HepG2 (cell line): ENCODE measurements around the gene CLPSL2. TPM values are rescaled to one million over a fixed set of nuclear protein-coding genes. Genes with fewer than 3 reads are reported as not detected.

ENCODE experiments used
- FOXK1 ChIP-seq: sonication (generic); formaldehyde crosslinking; IDR thresholded peaks from 2 replicates; pipeline ENCODE4 v1.4.0; 2020; ENCODE audit warnings: low read depth, missing genetic modification reagents, borderline replicate concordance
- GTF3A ChIP-seq: sonication (generic); formaldehyde crosslinking; conservative IDR thresholded peaks from 2 replicates; pipeline ENCODE4 v1.4.0; 2020; ENCODE audit warnings: mild to moderate bottlenecking, missing genetic modification reagents
- MIER3 ChIP-seq: IDR thresholded peaks from 2 replicates; pipeline ENCODE4 v1.6.1; 2016; ENCODE audit warnings: missing compliant biosample characterization, borderline replicate concordance
- NR1H2 ChIP-seq: sonication (generic); formaldehyde crosslinking; IDR thresholded peaks from 2 replicates; pipeline ENCODE4 v1.8.1; 2022; ENCODE audit warnings: low read depth, missing genetic modification reagents, borderline replicate concordance
- PHF21A ChIP-seq: sonication (generic); formaldehyde crosslinking; IDR thresholded peaks from 2 replicates; pipeline ENCODE4 v1.5.0; 2020; ENCODE audit warnings: mild to moderate bottlenecking, missing genetic modification reagents
- RBM39 ChIP-seq: fragments of 200-400 bp; formaldehyde crosslinking; IDR thresholded peaks from one replicate; pipeline ENCODE4 v1.6.1; 2018; ENCODE audit warnings: antibody characterized with exemption, mild to moderate bottlenecking, low read depth, low read length; ENCODE audit not compliant: poor library complexity, severe bottlenecking
- SMC3 ChIP-seq: IDR thresholded peaks from 2 replicates; pipeline ENCODE4 v1.6.1; 2011; ENCODE audit warnings: low read length, improper control_type of control experiment
- SNAI1 ChIP-seq: sonication (generic); formaldehyde crosslinking; IDR thresholded peaks from 2 replicates; pipeline ENCODE4 v1.5.0; 2020; ENCODE audit warnings: mild to moderate bottlenecking, missing genetic modification reagents, borderline replicate concordance
- SUZ12 ChIP-seq: fragments of 150-350 bp; IDR thresholded peaks from 2 replicates; pipeline ENCODE4 v1.6.1; 2014; ENCODE audit warnings: low read depth, low read length
- TSC22D2 ChIP-seq: sonication (generic); formaldehyde crosslinking; IDR thresholded peaks from 2 replicates; pipeline ENCODE4 v1.5.1; 2020; ENCODE audit warnings: missing genetic modification reagents, mild to moderate bottlenecking, borderline replicate concordance
- ZFP36L2 ChIP-seq: sonication (generic); formaldehyde crosslinking; IDR thresholded peaks from 2 replicates; pipeline ENCODE4 v1.4.0; 2020; ENCODE audit warnings: missing genetic modification reagents
- ZFY ChIP-seq: sonication (generic); formaldehyde crosslinking; IDR thresholded peaks from 2 replicates; pipeline ENCODE4 v1.4.0; 2020; ENCODE audit warnings: missing genetic modification reagents
- ZNF644 ChIP-seq: IDR thresholded peaks from 2 replicates; pipeline ENCODE4 v1.6.1; 2016; ENCODE audit warnings: low read depth
- ZNF773 ChIP-seq: sonication (generic); formaldehyde crosslinking; IDR thresholded peaks from 2 replicates; pipeline ENCODE4 v1.4.0; 2020; ENCODE audit warnings: missing genetic modification reagents, borderline replicate concordance
- polyA plus RNA-seq, 8 experiments: library from polyadenylated mRNA; depleted of rRNA in 3 of 8; stranded (reverse) in 7 of 8; unstranded in 1 of 8; fragments of >200 nt; fragmentation: Illumina TruSeq in 4 of 8; extraction: Trizol in 4 of 8; gene quantifications; 2 replicates each; pipeline versions ENCODE4 v1.2.1 to v1.2.3, GENCODE V29; 2011 to 2016; ENCODE audit warnings: low read depth in 4 of 8, missing spikeins in 1 of 8, mixed read lengths in 1 of 8; ENCODE audit not compliant: insufficient read depth in 1 of 8
- total RNA-seq, 5 experiments: library from RNA; depleted of rRNA; stranded (reverse); fragments of >200 nt; fragmentation: Illumina TruSeq; extraction: Trizol; gene quantifications; 2 replicates each; pipeline ENCODE4 v1.2.3, GENCODE V29; 2016; ENCODE audit warnings: low read depth in 1 of 5
- TF ChIP-seq, protein P1 (sequence below): sonication (generic); formaldehyde crosslinking; IDR thresholded peaks from 2 replicates; pipeline ENCODE4 v1.4.0; 2020; ENCODE audit warnings: mild to moderate bottlenecking, missing genetic modification reagents, borderline replicate concordance
- TF ChIP-seq, protein P2 (sequence below): sonication (generic); formaldehyde crosslinking; IDR thresholded peaks from 2 replicates; pipeline ENCODE4 v1.8.0; 2023; ENCODE audit warnings: mild to moderate bottlenecking, missing genetic modification reagents
- TF ChIP-seq, protein P3 (sequence below): sonication (generic); formaldehyde crosslinking; IDR thresholded peaks from 2 replicates; pipeline ENCODE4 v1.4.0; 2020; ENCODE audit warnings: missing genetic modification reagents

CLPSL2 gene
- total and polyA plus RNA-seq, 2 of the 13 experiments (the other 11 are each of a cell fraction or from before 2014, with no cell fraction given): not detected

DNA sequence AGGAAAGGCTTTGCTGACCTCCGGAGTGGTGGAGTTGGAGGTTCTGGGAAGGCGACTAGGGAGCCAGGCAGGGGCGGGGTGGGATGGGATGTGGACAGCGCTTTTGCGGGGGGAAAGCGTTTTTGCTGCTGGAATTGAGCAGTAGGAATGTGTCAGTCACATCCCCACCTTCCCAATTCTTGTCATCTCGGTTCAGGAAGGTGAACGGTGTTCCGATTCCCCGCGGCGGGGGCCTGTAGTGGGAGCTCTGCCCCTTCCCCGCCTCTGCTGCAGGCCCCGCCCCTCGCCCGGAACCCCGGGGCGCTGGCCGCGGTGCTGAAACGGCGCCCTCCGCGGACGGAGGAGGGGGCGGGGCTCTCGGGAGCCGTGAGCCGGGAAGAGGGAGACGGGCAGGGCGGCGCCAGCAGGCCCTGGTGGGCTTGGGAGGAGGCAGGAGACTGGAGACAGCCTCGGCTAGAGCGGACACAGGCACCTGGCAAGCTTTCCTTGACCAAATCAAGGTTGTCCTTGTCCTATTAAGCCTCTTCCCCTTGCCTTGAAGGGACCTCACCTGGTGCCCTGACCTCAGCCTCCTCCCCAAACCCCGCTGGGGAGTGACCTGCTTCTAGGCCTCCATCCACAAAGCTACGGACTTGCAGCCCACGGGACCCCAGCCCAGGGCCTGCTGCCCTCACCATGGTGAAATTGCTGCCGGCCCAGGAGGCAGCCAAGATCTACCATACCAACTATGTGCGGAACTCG lies 28.8 kb downstream of the CLPSL2 start, which contains the start of gene LHFPL5 (continued):
- TF ChIP-seq, protein P1, sequence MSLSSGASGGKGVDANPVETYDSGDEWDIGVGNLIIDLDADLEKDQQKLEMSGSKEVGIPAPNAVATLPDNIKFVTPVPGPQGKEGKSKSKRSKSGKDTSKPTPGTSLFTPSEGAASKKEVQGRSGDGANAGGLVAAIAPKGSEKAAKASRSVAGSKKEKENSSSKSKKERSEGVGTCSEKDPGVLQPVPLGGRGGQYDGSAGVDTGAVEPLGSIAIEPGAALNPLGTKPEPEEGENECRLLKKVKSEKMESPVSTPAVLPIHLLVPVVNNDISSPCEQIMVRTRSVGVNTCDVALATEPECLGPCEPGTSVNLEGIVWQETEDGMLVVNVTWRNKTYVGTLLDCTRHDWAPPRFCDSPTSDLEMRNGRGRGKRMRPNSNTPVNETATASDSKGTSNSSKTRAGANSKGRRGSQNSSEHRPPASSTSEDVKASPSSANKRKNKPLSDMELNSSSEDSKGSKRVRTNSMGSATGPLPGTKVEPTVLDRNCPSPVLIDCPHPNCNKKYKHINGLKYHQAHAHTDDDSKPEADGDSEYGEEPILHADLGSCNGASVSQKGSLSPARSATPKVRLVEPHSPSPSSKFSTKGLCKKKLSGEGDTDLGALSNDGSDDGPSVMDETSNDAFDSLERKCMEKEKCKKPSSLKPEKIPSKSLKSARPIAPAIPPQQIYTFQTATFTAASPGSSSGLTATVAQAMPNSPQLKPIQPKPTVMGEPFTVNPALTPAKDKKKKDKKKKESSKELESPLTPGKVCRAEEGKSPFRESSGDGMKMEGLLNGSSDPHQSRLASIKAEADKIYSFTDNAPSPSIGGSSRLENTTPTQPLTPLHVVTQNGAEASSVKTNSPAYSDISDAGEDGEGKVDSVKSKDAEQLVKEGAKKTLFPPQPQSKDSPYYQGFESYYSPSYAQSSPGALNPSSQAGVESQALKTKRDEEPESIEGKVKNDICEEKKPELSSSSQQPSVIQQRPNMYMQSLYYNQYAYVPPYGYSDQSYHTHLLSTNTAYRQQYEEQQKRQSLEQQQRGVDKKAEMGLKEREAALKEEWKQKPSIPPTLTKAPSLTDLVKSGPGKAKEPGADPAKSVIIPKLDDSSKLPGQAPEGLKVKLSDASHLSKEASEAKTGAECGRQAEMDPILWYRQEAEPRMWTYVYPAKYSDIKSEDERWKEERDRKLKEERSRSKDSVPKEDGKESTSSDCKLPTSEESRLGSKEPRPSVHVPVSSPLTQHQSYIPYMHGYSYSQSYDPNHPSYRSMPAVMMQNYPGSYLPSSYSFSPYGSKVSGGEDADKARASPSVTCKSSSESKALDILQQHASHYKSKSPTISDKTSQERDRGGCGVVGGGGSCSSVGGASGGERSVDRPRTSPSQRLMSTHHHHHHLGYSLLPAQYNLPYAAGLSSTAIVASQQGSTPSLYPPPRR (CRISPR knock-in tag): peak; percentile 50; the same call in 1 of the 2 replicates
- peak; percentile 49 for TF ChIP-seq RBM39
- peak; percentile 94; the same call in 1 of the 2 replicates for TF ChIP-seq MIER3 (CRISPR knock-in tag)
- no peak for TF ChIP-seq GTF3A (CRISPR knock-in tag)
- no peak for TF ChIP-seq SMC3
- TF ChIP-seq SUZ12: no peak
- no peak for TF ChIP-seq PHF21A
- TF ChIP-seq, protein P2, sequence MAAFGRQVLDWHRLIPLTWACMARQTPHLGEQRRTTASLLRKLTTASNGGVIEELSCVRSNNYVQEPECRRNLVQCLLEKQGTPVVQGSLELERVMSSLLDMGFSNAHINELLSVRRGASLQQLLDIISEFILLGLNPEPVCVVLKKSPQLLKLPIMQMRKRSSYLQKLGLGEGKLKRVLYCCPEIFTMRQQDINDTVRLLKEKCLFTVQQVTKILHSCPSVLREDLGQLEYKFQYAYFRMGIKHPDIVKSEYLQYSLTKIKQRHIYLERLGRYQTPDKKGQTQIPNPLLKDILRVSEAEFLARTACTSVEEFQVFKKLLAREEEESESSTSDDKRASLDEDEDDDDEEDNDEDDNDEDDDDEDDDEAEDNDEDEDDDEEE: peak; percentile 100
- peak; percentile 89 for TF ChIP-seq NR1H2 (CRISPR knock-in tag)
- TF ChIP-seq ZFY (CRISPR knock-in tag): peak; percentile 64
- TF ChIP-seq, protein P3, sequence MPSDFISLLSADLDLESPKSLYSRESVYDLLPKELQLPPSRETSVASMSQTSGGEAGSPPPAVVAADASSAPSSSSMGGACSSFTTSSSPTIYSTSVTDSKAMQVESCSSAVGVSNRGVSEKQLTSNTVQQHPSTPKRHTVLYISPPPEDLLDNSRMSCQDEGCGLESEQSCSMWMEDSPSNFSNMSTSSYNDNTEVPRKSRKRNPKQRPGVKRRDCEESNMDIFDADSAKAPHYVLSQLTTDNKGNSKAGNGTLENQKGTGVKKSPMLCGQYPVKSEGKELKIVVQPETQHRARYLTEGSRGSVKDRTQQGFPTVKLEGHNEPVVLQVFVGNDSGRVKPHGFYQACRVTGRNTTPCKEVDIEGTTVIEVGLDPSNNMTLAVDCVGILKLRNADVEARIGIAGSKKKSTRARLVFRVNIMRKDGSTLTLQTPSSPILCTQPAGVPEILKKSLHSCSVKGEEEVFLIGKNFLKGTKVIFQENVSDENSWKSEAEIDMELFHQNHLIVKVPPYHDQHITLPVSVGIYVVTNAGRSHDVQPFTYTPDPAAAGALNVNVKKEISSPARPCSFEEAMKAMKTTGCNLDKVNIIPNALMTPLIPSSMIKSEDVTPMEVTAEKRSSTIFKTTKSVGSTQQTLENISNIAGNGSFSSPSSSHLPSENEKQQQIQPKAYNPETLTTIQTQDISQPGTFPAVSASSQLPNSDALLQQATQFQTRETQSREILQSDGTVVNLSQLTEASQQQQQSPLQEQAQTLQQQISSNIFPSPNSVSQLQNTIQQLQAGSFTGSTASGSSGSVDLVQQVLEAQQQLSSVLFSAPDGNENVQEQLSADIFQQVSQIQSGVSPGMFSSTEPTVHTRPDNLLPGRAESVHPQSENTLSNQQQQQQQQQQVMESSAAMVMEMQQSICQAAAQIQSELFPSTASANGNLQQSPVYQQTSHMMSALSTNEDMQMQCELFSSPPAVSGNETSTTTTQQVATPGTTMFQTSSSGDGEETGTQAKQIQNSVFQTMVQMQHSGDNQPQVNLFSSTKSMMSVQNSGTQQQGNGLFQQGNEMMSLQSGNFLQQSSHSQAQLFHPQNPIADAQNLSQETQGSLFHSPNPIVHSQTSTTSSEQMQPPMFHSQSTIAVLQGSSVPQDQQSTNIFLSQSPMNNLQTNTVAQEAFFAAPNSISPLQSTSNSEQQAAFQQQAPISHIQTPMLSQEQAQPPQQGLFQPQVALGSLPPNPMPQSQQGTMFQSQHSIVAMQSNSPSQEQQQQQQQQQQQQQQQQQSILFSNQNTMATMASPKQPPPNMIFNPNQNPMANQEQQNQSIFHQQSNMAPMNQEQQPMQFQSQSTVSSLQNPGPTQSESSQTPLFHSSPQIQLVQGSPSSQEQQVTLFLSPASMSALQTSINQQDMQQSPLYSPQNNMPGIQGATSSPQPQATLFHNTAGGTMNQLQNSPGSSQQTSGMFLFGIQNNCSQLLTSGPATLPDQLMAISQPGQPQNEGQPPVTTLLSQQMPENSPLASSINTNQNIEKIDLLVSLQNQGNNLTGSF (CRISPR knock-in tag): peak; percentile 97
- peak; percentile 89; the same call in 1 of the 2 replicates for TF ChIP-seq SNAI1 (CRISPR knock-in tag)
- peak; percentile 99 for TF ChIP-seq ZFP36L2 (CRISPR knock-in tag)
- TF ChIP-seq ZNF644: 0 out of 2 replicates have a peak, but pooled peaks have one; percentile 78
- peak; percentile 91; the same call in 1 of the 2 replicates for TF ChIP-seq FOXK1
- TF ChIP-seq ZNF773 (CRISPR knock-in tag): peak; percentile 99
- peak; percentile 100 for TF ChIP-seq TSC22D2
